HG03520 (cell line): Measurements from ENCODE around the gene TANC1.

ENCODE experiments used
- ATAC-seq: cut with Tn5 transposase; IDR thresholded peaks from one replicate; pipeline ENCODE4 v1.9.1; 2021; ENCODE audit warnings: mild to moderate bottlenecking, moderate library complexity; ENCODE audit not compliant: unreplicated experiment

TANC1 gene

GRCh38 chr2:158968396-158969161 lies at the start of gene TANC1:
Gene TANC1, plus strand, starts transcription at chr2:158968640. Its CDS starts 97,271 bp downstream, at chr2:159065911.
- peak; percentile 94 for ATAC-seq

GRCh38 chr2:158921599-158922408 lies 46.6 kb upstream of the TANC1 start:
- ATAC-seq: no peak

DNA sequence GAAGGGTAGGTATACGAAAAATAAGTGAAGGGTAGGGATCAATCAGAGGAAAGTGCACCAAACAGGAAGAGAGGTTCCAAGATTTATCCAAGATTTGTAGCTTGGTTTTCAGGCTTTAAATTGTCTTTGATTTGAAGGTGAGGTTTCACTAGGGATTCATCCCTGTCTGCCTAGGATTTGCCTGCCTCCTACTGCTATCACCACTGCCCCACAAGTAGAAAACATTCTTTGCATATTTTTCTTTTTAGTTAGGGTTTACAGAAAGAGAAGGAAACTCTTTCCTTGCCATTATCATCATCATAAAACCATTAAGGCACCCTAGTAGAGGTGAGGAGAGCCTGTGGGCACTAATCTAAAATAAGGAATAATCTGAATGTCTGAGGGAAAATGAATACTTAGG lies 45.8 kb upstream of the TANC1 start:
- no peak for ATAC-seq

DNA sequence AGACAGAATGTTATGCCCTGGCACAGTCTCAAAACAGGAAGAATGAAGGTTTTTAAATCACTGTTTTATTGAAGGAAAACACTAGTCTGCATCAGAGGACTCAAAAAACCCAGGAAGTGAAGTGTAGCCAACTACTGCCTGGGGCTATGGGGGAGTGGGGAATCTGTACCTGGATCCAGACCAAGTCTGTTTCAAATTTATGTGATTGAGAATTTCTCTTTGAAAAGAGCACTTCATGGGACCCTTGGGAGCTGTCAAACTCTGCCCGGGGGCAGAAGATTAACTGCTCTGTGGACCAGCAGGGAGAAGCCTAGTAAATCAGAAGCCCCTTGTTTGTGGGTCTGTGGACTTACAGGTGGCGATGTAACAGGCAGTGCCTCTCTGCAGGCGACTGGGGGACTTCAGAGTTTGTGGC lies 45.3 kb upstream of the TANC1 start:
- ATAC-seq: no peak

DNA sequence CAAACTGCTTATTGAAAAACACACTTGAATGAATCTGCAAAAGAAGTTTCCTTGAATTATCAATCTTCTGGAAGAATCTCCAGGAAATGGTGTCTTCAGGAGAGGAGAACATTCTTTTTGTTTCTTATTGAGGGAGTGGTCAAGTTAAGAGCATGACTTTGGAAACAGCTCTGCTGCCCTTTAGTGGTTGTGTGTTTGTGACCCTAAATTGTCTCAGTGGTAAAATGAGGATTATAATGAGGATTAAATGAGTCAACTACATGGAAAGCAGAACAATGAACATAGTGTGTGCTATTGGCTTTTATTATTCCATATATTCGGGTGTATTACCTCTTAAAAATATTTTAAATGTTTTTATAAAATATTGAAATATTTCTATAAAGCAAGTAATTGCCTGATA lies 44.8 kb upstream of the TANC1 start:
- ATAC-seq: no peak

GRCh38 chr2:158926478-158926948 lies 41.9 kb upstream of the TANC1 start:
- ATAC-seq: no peak

DNA sequence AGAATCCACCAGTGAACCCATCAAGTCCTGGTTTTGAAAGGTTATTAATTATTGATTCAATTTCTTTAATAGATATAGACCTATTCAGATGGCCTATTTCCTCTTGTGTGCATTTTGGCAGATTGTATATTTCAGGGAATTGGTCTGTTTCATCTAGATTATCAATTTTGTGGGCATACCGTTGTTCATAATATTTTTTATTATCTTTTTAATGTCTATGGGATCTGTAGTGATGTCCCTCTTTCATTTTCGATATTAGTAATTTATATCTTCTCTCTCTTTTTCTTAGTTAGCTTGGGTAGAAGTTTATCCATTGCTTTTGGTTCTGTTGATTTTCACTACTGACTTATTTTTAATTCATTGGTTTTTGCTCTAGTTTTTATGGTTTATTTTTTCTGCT lies 39.9 kb upstream of the TANC1 start:
- no peak for ATAC-seq

DNA sequence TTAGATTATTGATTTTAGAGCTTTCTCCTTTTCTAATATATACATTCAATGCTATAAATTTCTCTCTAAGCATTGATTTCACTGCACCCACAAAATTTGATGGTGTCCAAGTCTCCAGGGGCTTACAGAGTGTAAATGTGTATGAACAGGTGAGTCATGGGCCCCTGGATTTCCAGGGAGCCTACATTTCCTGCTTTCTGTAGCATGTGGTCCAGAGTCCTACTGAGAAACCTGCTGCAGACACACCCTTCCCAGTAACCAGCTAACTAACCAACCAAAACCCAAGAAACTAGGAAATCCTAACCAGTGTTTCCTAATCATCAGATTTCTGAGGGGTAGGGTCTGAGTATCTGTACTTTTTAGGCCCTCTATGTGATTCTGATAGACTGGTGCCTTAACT lies 39.5 kb upstream of the TANC1 start:
- no peak for ATAC-seq

DNA sequence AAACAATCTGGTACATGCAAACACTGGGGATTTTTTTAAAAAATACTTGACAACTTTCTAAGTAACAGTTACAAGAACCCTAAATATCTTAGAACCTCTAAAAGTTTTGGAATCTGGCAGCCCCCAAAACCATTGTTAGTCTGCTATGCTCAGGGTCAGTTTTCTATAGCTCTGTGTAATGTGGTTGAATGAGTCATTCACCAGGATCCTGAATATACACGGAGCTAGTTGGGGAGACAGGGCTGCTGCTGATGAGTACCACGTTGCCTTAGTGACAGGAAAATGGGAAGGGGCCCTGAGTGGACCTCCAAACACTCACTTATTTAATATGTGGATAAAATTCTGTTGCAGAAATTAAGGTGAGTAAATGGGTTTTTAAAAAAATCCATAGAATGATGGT lies 36.9 kb upstream of the TANC1 start:
- ATAC-seq: no peak

- no peak for ATAC-seq
Observed at GRCh38 chr2:158932131-158932645, 36.3 kb upstream of the TANC1 start.

DNA sequence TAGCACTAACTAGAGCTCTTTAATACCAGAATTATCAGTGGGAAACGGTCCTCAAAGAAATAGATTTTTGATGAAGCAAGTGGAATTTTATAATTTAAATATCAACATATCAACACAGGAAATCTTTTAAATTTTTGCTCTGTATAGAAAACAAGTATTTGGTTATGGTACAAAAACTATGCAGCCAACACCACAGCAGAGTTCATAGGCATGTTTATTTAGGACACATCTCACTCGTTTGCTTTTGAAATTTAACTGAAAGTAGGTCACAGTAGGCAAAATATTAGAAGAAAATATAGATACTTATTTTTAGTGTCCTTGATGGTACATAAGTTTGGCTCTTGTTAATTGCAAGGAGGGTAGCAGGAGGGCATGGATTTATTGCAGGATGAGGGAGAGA lies 34.3 kb upstream of the TANC1 start:
- no peak for ATAC-seq

DNA sequence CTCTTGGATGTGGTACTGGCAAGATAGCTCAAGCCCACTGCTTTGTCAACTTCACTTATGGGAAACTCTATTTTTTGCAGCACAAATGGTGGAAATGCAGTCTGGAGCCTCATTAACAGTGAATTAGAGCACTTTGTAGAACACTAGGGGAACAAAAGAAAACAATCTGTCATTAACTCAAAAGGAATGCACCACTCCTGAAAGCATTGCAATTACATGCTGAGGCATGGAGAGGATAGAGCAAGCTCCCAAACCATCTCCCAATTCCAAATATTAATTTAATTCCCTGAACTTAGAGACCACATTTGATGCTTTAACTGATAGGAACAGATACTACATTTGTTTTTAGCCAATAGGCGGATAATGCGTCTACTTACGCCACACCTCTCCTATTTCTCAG lies 32.8 kb upstream of the TANC1 start:
- no peak for ATAC-seq

GRCh38 chr2:158936978-158937377 lies 31.5 kb upstream of the TANC1 start:
- ATAC-seq: no peak

DNA sequence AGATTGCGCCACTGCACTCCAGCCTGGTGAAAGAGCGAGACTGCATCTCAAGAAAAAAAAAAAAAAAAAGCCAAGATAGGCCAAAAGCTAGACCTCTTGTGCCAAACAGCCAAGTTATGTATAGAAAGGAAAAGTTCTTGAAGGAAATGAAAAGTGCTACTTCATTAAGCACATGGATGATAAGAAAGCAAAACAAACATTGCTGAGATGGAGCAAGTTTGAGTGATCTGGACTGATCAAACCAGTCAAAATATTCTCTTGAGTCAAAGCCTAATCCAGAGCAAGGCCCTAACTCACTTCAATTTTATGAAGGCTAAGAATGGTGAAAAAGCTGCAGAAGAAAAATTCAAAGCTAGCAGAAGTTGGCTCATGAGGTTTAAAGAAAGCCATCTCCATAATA lies 28.1 kb upstream of the TANC1 start:
- no peak for ATAC-seq

DNA sequence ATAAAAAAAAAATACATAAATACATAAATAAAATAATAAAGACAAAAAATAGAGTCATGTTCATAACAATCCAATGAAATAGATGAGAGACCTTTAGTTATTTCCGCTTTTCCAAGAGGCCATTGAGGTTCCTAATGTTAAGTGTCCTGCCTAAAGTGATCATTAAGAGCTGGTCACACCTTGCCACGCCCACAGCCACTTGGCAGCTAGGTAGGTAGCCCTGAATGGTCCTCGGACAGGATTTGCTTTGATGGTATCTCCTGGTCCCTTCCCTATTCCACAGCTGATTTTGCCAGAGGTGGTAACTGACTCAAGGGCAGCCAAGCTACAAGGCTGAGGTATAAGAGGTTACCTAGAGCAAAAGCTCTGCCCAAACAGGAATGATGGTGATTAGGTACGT lies 24.5 kb upstream of the TANC1 start:
- ATAC-seq: no peak

DNA sequence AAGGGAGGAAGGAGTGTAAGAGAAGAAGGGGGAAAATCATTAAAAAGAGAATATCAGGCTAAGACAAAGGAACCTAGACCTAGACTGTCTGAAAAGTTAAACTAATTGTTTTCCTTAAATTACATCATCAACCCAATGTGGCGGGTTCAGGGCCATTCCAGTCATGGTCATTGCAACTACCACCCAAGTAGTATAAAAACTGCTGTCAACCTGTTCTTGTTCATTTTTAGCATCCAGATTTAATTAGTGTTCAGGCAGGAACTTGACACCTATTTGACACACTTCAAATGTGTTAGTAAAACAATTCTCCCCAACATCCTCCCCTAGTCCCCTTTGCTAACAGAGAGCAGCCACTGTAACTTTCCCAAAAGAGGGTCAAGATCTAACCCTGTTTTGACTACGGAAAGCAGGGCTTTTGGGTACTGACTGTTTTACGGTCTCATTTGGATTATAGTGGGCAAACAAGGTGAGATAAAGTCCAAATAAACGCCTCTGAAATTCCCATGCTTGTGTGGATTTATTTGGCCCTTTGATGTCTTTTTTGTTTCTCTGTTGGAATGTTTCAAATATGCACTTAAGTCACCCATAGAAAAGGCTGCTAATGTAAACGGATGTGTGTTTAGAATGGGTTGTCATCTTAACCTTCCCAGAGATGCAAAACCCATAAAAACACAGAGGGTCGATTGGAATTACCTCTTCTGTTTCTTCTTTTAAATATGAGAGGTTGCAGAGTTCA lies 19.3 kb upstream of the TANC1 start:
- ATAC-seq: no peak

- ATAC-seq: no peak
Observed at GRCh38 chr2:158953454-158953853, 15.0 kb upstream of the TANC1 start.

DNA sequence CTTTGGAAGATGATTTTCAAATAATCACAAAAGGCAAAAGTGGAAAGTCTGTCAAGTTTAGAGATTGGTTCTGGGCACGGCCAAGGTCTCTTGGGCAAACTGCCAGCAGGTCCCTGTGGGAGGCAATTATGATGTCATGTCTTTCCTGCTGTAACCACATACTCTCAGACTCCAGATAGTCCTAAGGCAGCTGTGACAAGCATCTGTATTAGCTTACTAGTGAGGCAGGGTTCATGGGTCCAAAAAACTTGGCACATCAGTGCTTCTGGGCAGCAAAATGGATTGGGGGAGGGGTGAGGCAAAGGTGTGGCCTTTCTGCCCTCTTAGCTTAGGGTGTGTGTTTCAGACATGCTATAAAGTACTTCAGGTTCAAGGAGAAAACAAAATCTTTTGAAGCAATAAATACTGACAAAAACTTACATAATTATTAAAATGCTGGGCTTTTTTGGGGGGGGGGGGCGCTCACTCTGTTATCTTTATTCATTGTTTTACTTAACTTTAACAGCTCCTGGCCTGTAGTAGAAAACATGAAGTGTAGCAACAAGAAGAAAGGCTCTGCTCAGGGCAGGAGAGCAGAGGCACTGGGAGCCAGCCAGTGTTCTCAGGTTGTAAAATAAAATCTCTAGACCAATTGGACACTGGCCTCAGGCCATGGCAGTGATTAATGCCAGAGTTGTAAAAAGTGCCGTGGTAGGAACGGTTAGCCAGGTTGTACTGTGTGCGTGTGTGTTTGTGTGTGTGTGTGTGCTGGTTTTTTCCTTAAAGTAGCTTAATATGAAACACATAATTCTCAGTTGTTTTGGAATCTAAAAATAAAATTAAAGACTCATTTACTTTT lies 14.3 kb upstream of the TANC1 start:
- peak; percentile 71 for ATAC-seq

GRCh38 chr2:158955842-158956365 lies 12.5 kb upstream of the TANC1 start:
- ATAC-seq: no peak

DNA sequence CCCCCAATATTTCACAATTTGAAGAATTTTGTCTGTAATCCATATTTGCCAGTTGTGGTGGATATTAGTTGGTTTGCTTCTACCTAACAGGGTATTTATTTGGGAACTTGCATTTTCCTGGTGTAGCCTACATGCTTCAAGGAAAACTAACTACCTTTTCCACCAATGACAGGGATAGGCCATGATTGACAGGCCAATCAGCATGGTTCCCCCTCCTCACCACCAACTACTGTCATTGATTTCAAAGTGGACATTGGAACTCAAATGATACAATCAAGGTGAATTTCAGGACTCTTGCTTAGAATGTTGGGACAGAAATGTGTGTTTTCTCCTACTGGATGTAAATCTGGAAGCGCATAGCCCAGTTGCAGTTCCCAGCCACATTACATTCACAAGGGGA lies 10.1 kb upstream of the TANC1 start:
- no peak for ATAC-seq
